ENCODE results near the gene ABHD16B. TPM values are rescaled to one million over a fixed set of nuclear protein-coding genes. Genes with fewer than 3 reads are reported as not detected.

The ABHD16B gene
- total and polyA plus RNA-seq, 2 donors (not counting 3 experiments of a cell fraction or from before 2014, with no cell fraction given) = not detected

- Histone ChIP-seq H3K79me2 (ENCODE audit: control insufficient read depth, insufficient read depth, low read length) (no peaks in the 10 kb centered on the region), H3K27me3 (ENCODE audit: control insufficient read depth in 2 of 2, insufficient read depth in 2 of 2, low read length in 2 of 2) (peaks cover 0 to 8% of the 10 kb centered on the region in 2 experiments), H3K4me3 (replicated peaks in 1 of 3; ENCODE audit: insufficient read depth in 1 of 3, low read depth in 1 of 3, low read length in 3 of 3) (no peak overlapping the region), H4K20me1 (replicated peaks; ENCODE audit: control insufficient read depth, extremely low read depth, insufficient read depth, low read length) (no peaks in the 10 kb centered on the region), H3K4me1 (ENCODE audit: control insufficient read depth, extremely low read depth, insufficient read depth, low read length) (no peaks in the 10 kb centered on the region), H3K27ac (ENCODE audit: insufficient read depth, low read depth, low read length) (no peak overlapping the region), H3K36me3 (ENCODE audit: control insufficient read depth in 2 of 2, extremely low read depth in 1 of 2, insufficient read depth in 2 of 2, low read length in 2 of 2) (no peaks in the 10 kb centered on the region), H3K9ac (replicated peaks; ENCODE audit: extremely low read depth, insufficient read depth, low read length) (no peak overlapping the region), H2AFZ (ENCODE audit: low read depth, low read length) (no peak overlapping the region), H3K4me2 (ENCODE audit: insufficient read depth, low read length) (no peak overlapping the region), H3K9me3 (replicated peaks; ENCODE audit: control insufficient read depth, insufficient read depth, low read length) (no peaks in the 10 kb centered on the region), H3K9me1 (replicated peaks; ENCODE audit: control insufficient read depth, extremely low read depth, insufficient read depth, low read length) (no peaks in the 10 kb centered on the region)
- BruUV-seq (replicated peaks) = no TSS peak
- POLR2A ChIA-PET = interaction anchor here (0.7 kb wide), 1 partner anchor 123 kb away, joined by 3 read pairs; no protein-coding TSS in a partner anchor
- TF ChIP-seq EZH2 (IDR thresholded peaks at IDR 0.05; ENCODE audit: borderline replicate concordance, low read depth, low read length, severe bottlenecking) (no peak), MYC (IDR thresholded peaks at IDR 0.05; ENCODE audit: low read depth, low read length) (no peak), JUN (IDR thresholded peaks at IDR 0.05; ENCODE audit: borderline replicate concordance, insufficient read depth, insufficient read length, low read depth) (no peak), GATA2 (IDR thresholded peaks at IDR 0.05; ENCODE audit: insufficient read depth, insufficient read length, low read depth, low read length) (no peak), POLR2A (IDR thresholded peaks at IDR 0.05; ENCODE audit: low read depth, low read length) (no peak), POLR2AphosphoS5 (IDR thresholded peaks at IDR 0.05; ENCODE audit: insufficient read depth, low read depth, low read length) (no peak)
- TF ChIP-seq, protein P1, sequence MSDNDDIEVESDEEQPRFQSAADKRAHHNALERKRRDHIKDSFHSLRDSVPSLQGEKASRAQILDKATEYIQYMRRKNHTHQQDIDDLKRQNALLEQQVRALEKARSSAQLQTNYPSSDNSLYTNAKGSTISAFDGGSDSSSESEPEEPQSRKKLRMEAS (IDR thresholded peaks at IDR 0.05; ENCODE audit: insufficient read depth, insufficient read length) = no peak
- CTCF ChIA-PET = interaction anchor here (1.0 kb wide), 1 partner anchor 51 kb away, joined by 5 read pairs; no protein-coding TSS in a partner anchor
- dilution Hi-C loops (cut with MboI; ENCODE audit: extremely low pct_ligation_motif_present, low sequenced_read_pairs) (no loop called here), intact Hi-C loops (cut with micrococcal nuclease) (no loop called here)
- FAIRE-seq (no peak), DNase-seq (ENCODE audit: low read depth, low spot score) (no peak)
Observed at GRCh38 chr20:63836458-63837344, 24.6 kb upstream of the ABHD16B start.

Measured in endothelial cell of umbilical vein (primary cell).